Measurements from ENCODE around the gene MAP2K2.

GRCh38 chr19:4052993-4053422, 70.9 kb downstream of the MAP2K2 start:
- TF ChIP-seq, protein P1, sequence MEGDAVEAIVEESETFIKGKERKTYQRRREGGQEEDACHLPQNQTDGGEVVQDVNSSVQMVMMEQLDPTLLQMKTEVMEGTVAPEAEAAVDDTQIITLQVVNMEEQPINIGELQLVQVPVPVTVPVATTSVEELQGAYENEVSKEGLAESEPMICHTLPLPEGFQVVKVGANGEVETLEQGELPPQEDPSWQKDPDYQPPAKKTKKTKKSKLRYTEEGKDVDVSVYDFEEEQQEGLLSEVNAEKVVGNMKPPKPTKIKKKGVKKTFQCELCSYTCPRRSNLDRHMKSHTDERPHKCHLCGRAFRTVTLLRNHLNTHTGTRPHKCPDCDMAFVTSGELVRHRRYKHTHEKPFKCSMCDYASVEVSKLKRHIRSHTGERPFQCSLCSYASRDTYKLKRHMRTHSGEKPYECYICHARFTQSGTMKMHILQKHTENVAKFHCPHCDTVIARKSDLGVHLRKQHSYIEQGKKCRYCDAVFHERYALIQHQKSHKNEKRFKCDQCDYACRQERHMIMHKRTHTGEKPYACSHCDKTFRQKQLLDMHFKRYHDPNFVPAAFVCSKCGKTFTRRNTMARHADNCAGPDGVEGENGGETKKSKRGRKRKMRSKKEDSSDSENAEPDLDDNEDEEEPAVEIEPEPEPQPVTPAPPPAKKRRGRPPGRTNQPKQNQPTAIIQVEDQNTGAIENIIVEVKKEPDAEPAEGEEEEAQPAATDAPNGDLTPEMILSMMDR (IDR thresholded peaks at IDR 0.05) = no peak
- no peak for TF ChIP-seq POLR2A (IDR thresholded peaks at IDR 0.05)
- no peak for TF ChIP-seq POLR2AphosphoS5 (IDR thresholded peaks at IDR 0.05)
